ENCODE measurements around the gene ELFN2. TPM values are rescaled to one million over a fixed set of nuclear protein-coding genes. Genes with fewer than 3 reads are reported as not detected.

The ELFN2 gene
- total RNA-seq, 1 donor from 2014 or later = 0.97 TPM

GRCh38 chr22:37454857-37455686 is 27.8 kb upstream of the ELFN2 start:
- Mint-ChIP-seq H3K4me1 (ENCODE audit: unreplicated experiment) (peaks cover 24% of the 10 kb centered on the region), H3K36me3 (ENCODE audit: unreplicated experiment) (no peaks in the 10 kb centered on the region), H3K27ac (ENCODE audit: unreplicated experiment) (peak overlapping the region; percentile 78), H3K27me3 (ENCODE audit: unreplicated experiment) (peaks cover 15% of the 10 kb centered on the region), H3K4me3 (ENCODE audit: unreplicated experiment) (peak overlapping the region; percentile 23), H3K9me3 (ENCODE audit: unreplicated experiment) (peaks cover 10% of the 10 kb centered on the region)
- DNase-seq (ENCODE audit: extremely low spot score, unreplicated experiment) = no peak
- no peak for TF ChIP-seq CTCF (IDR thresholded peaks at IDR 0.05)

- H3K36me3 Mint-ChIP-seq (ENCODE audit: unreplicated experiment) = no peaks in the 10 kb centered on the region
- H3K27ac Mint-ChIP-seq (ENCODE audit: unreplicated experiment) = no peak overlapping the region
- H3K27me3 Mint-ChIP-seq (ENCODE audit: unreplicated experiment) = peaks cover 11% of the 10 kb centered on the region
- no peak for TF ChIP-seq CTCF (IDR thresholded peaks at IDR 0.05)
- H3K4me3 Mint-ChIP-seq (ENCODE audit: unreplicated experiment) = no peak overlapping the region
- peaks cover 24% of the 10 kb centered on the region for H3K4me1 Mint-ChIP-seq (ENCODE audit: unreplicated experiment)
- DNase-seq (ENCODE audit: extremely low spot score, unreplicated experiment) = no peak
- peaks cover 10% of the 10 kb centered on the region for H3K9me3 Mint-ChIP-seq (ENCODE audit: unreplicated experiment)
Observed at GRCh38 chr22:37453696-37454095, 26.4 kb upstream of the ELFN2 start.

- H3K4me3 Mint-ChIP-seq (ENCODE audit: unreplicated experiment) = no peak overlapping the region
- no peak for DNase-seq (ENCODE audit: extremely low spot score, unreplicated experiment)
- no peak overlapping the region for H3K27ac Mint-ChIP-seq (ENCODE audit: unreplicated experiment)
- H3K9me3 Mint-ChIP-seq (ENCODE audit: unreplicated experiment) = peaks cover 10% of the 10 kb centered on the region
- no peaks in the 10 kb centered on the region for H3K36me3 Mint-ChIP-seq (ENCODE audit: unreplicated experiment)
- TF ChIP-seq CTCF (IDR thresholded peaks at IDR 0.05) = no peak
- no peaks in the 10 kb centered on the region for H3K27me3 Mint-ChIP-seq (ENCODE audit: unreplicated experiment)
- peaks cover 21% of the 10 kb centered on the region for H3K4me1 Mint-ChIP-seq (ENCODE audit: unreplicated experiment)
Observed at GRCh38 chr22:37451218-37451617, 23.9 kb upstream of the ELFN2 start.

GRCh38 chr22:37449331-37450001 is 22.2 kb upstream of the ELFN2 start:
- no peak overlapping the region for H3K4me3 Mint-ChIP-seq (ENCODE audit: unreplicated experiment)
- H3K4me1 Mint-ChIP-seq (ENCODE audit: unreplicated experiment) = peaks cover 4% of the 10 kb centered on the region
- peaks cover 10% of the 10 kb centered on the region for H3K9me3 Mint-ChIP-seq (ENCODE audit: unreplicated experiment)
- no peaks in the 10 kb centered on the region for H3K27me3 Mint-ChIP-seq (ENCODE audit: unreplicated experiment)
- no peak overlapping the region for H3K27ac Mint-ChIP-seq (ENCODE audit: unreplicated experiment)
- TF ChIP-seq CTCF (IDR thresholded peaks at IDR 0.05) = no peak
- no peaks in the 10 kb centered on the region for H3K36me3 Mint-ChIP-seq (ENCODE audit: unreplicated experiment)
- DNase-seq (ENCODE audit: extremely low spot score, unreplicated experiment) = no peak

GRCh38 chr22:37448516-37449127 is 21.3 kb upstream of the ELFN2 start:
- Mint-ChIP-seq H3K4me1 (ENCODE audit: unreplicated experiment) (no peaks in the 10 kb centered on the region), H3K27ac (ENCODE audit: unreplicated experiment) (no peak overlapping the region), H3K9me3 (ENCODE audit: unreplicated experiment) (peaks cover 10% of the 10 kb centered on the region), H3K36me3 (ENCODE audit: unreplicated experiment) (no peaks in the 10 kb centered on the region), H3K4me3 (ENCODE audit: unreplicated experiment) (no peak overlapping the region), H3K27me3 (ENCODE audit: unreplicated experiment) (no peaks in the 10 kb centered on the region)
- TF ChIP-seq CTCF (IDR thresholded peaks at IDR 0.05) = no peak
- no peak for DNase-seq (ENCODE audit: extremely low spot score, unreplicated experiment)

All from osteocyte (in vitro differentiated cells).